GM12878 (cell line): ENCODE measurements around the gene LRRC15. TPM values are rescaled to one million over a fixed set of nuclear protein-coding genes. Genes with fewer than 3 reads are reported as not detected.

Experiments used
- ATAC-seq: fragments of 200-7000 bp; cut with Tn5 transposase; 3 replicates; pipeline ENCODE4 v1.9.1; 2020; ENCODE audit warnings: mild to moderate bottlenecking, moderate library complexity
- BruUV-seq: library from RNA; stranded (reverse); fragments of 400-500 nt; replicated peaks from 2 replicates; lab custom pipeline; 2021; lab: Mats Ljungman, UMichigan
- CTCF ChIA-PET: fragments of 300-600 bp; sonication (Branson Sonifier 250); formaldehyde crosslinking; extraction: SDS; loops from one replicate; lab custom pipeline; 2021; ENCODE audit warnings: inconsistent platforms; lab: Yijun Ruan, JAX
- POLR2A ChIA-PET: fragments of 350-600 bp; formaldehyde crosslinking; extraction: SDS; loops from one replicate; lab custom pipeline; 2021; ENCODE audit warnings: inconsistent platforms; lab: Charles Lee
- RAD21 ChIA-PET: fragments of 300-600 bp; sonication (Branson Sonifier 250); formaldehyde crosslinking; loops from one replicate; lab custom pipeline; 2023; ENCODE audit warnings: antibody characterized with exemption; ENCODE audit not compliant: unreplicated experiment; lab: Charles Lee
- SMC1A ChIA-PET: fragments of 300-600 bp; sonication (Branson Sonifier 250); formaldehyde crosslinking; loops from one replicate; lab custom pipeline; 2023; ENCODE audit not compliant: unreplicated experiment, uncharacterized antibody; lab: Charles Lee
- DNase-seq: peaks from one replicate; pipeline ENCODE4 v3.0.0-alpha.2; 2011; ENCODE audit warnings: low read depth, low spot score
- FAIRE-seq: peaks from 3 replicates; lab custom pipeline; 2011; peaks lifted over from hg19 to GRCh38; lab: Jason Lieb, UNC
- H2AFZ ChIP-seq: 2 replicates; pipeline ENCODE4 v1.6.0; 2011; ENCODE audit warnings: low read depth, low read length, control low read depth; ENCODE audit not compliant: control insufficient read depth
- H3K27ac ChIP-seq: 2 replicates; pipeline ENCODE4 v1.5.1; 2011; ENCODE audit warnings: control low read depth; ENCODE audit not compliant: control insufficient read depth, insufficient read depth
- H3K27me3 ChIP-seq, 2 experiments: replicated peaks in 1 of 2; 2 replicates each; pipeline versions ENCODE4 v1.6.0 to v1.6.1; 2011; ENCODE audit warnings: low read length in 1 of 2; ENCODE audit not compliant: control insufficient read depth in 2 of 2, insufficient read depth in 2 of 2
- H3K36me3 ChIP-seq, 2 experiments: 2 replicates each; pipeline ENCODE4 v1.5.1; 2011; ENCODE audit warnings: low read length in 1 of 2; ENCODE audit not compliant: control insufficient read depth in 2 of 2, insufficient read depth in 2 of 2
- H3K4me1 ChIP-seq: 2 replicates; pipeline ENCODE4 v1.6.1; 2011; ENCODE audit warnings: mild to moderate bottlenecking, low read length, moderate library complexity, mixed read lengths; ENCODE audit not compliant: control insufficient read depth, insufficient read depth
- H3K4me2 ChIP-seq: 2 replicates; pipeline ENCODE4 v1.6.0; 2011; ENCODE audit warnings: control low read depth; ENCODE audit not compliant: control insufficient read depth, insufficient read depth
- H3K4me3 ChIP-seq: fragments of 200-600 bp; sonication (generic); 2 replicates; pipeline ENCODE4 v1.5.1; 2016
- H3K79me2 ChIP-seq: 2 replicates; pipeline ENCODE4 v1.6.0; 2011; ENCODE audit warnings: low read length; ENCODE audit not compliant: control insufficient read depth, insufficient read depth
- H3K9ac ChIP-seq: 2 replicates; pipeline ENCODE4 v1.8.0; 2011; ENCODE audit warnings: low read length, control low read depth, mixed read lengths; ENCODE audit not compliant: control insufficient read depth, insufficient read depth
- H3K9me3 ChIP-seq: replicated peaks from 3 replicates; pipeline ENCODE4 v1.5.1; 2011; ENCODE audit warnings: mild to moderate bottlenecking, low read length; ENCODE audit not compliant: control insufficient read depth, insufficient read depth
- H4K20me1 ChIP-seq: 2 replicates; pipeline ENCODE4 v1.6.0; 2011; ENCODE audit not compliant: control insufficient read depth, insufficient read depth
- ASH2L ChIP-seq: fragments of 300-600, 200-600 bp; sonication (generic); IDR thresholded peaks from 2 replicates; pipeline ENCODE4 v1.6.1; 2017; ENCODE audit warnings: low read depth, mild to moderate bottlenecking, borderline replicate concordance
- BHLHE40 ChIP-seq, 2 experiments: fragments of 450-650 bp in 1 of 2; IDR thresholded peaks; 2 replicates each; pipeline ENCODE4 v1.6.1; 2011 to 2017; ENCODE audit warnings: low read depth in 2 of 2, borderline replicate concordance in 1 of 2, improper control_type of control experiment in 1 of 2, low read length in 1 of 2, mild to moderate bottlenecking in 1 of 2
- CBX3 ChIP-seq: fragments of 200-600 bp; sonication (generic); IDR thresholded peaks from 2 replicates; pipeline ENCODE4 v1.6.1; 2016; ENCODE audit warnings: low read depth, borderline replicate concordance
- CBX5 ChIP-seq: sonication (generic); IDR thresholded peaks from 2 replicates; pipeline ENCODE4 v1.6.1; 2016; ENCODE audit warnings: low read depth, moderate library complexity, mild to moderate bottlenecking, inconsistent platforms
- E2F4 ChIP-seq: IDR thresholded peaks from 2 replicates; pipeline ENCODE4 v1.6.1; 2012; ENCODE audit warnings: low read depth, low read length, improper control_type of control experiment
- E4F1 ChIP-seq: fragments of 450-650 bp; IDR thresholded peaks from 2 replicates; pipeline ENCODE4 v1.6.1; 2018; ENCODE audit warnings: borderline replicate concordance, mild to moderate bottlenecking; ENCODE audit not compliant: partially characterized antibody
- EGR1 ChIP-seq, 2 experiments: IDR thresholded peaks; 1 replicate in 1 of 2; 2 replicates in 1 of 2; pipeline ENCODE4 v1.6.1; 2011 to 2012; ENCODE audit warnings: low read depth in 2 of 2, low read length in 2 of 2, borderline replicate concordance in 1 of 2, mild to moderate bottlenecking in 1 of 2, moderate library complexity in 1 of 2
- FOXM1 ChIP-seq: IDR thresholded peaks from 2 replicates; pipeline ENCODE4 v1.6.1; 2012; ENCODE audit warnings: low read depth, mild to moderate bottlenecking, inconsistent platforms, low read length, moderate library complexity
- IKZF1 ChIP-seq: fragments of 450-650 bp; conservative IDR thresholded peaks from 2 replicates; pipeline ENCODE4 v1.6.1; 2017; ENCODE audit warnings: antibody characterized with exemption, mild to moderate bottlenecking
- JUND ChIP-seq: IDR thresholded peaks from 2 replicates; pipeline ENCODE4 v1.6.1; 2012; ENCODE audit warnings: low read depth, mild to moderate bottlenecking, low read length, improper control_type of control experiment, moderate library complexity
- KLF5 ChIP-seq: fragments of 450-650 bp; IDR thresholded peaks from 2 replicates; pipeline ENCODE4 v1.6.1; 2014; ENCODE audit warnings: mild to moderate bottlenecking; ENCODE audit not compliant: partially characterized antibody
- MEF2A ChIP-seq: IDR thresholded peaks from 2 replicates; pipeline ENCODE4 v1.6.1; 2011; ENCODE audit warnings: low read depth, mild to moderate bottlenecking, low read length, moderate library complexity; ENCODE audit not compliant: insufficient read depth
- POU2F2 ChIP-seq: IDR thresholded peaks from 3 replicates; pipeline ENCODE4 v1.6.1; 2011; ENCODE audit warnings: low read depth, mild to moderate bottlenecking, low read length, borderline replicate concordance
- RAD51 ChIP-seq: fragments of 450-650 bp; IDR thresholded peaks from 2 replicates; pipeline ENCODE4 v1.6.1; 2016; ENCODE audit warnings: moderate library complexity, mild to moderate bottlenecking, inconsistent platforms
- RUNX3 ChIP-seq: IDR thresholded peaks from 2 replicates; pipeline ENCODE4 v1.6.1; 2012; ENCODE audit warnings: low read length, inconsistent platforms
- SIN3A ChIP-seq: IDR thresholded peaks from 2 replicates; pipeline ENCODE4 v1.6.1; 2012; ENCODE audit warnings: low read depth, low read length, improper control_type of control experiment
- WRNIP1 ChIP-seq: IDR thresholded peaks from 2 replicates; pipeline ENCODE4 v1.6.1; 2011; ENCODE audit warnings: low read depth, low read length, improper control_type of control experiment, borderline replicate concordance
- YBX1 ChIP-seq: fragments of 450-650 bp; IDR thresholded peaks from 2 replicates; pipeline ENCODE4 v1.6.1; 2016; ENCODE audit warnings: antibody characterized with exemption
- ZNF274 ChIP-seq: IDR thresholded peaks from one replicate; pipeline ENCODE4 v1.8.0; 2011; ENCODE audit not compliant: insufficient read length, insufficient read depth
- WGBS: methylation state at CpG from one replicate; pipeline ENCODE4 v1.1.6; 2016; ENCODE audit warnings: low lambda C conversion rate; ENCODE audit not compliant: insufficient replicate concordance, insufficient coverage; ENCODE audit errors: missing lambda C conversion rate; 5-methylcytosine and 5-hydroxymethylcytosine counted together
- in situ Hi-C: fragments of 300-500 bp; cut with MboI; formaldehyde crosslinking; loops from 9 replicates; pipeline ENCODE4 v1.14.3; 2018; ENCODE audit warnings: mixed read lengths
- intact Hi-C: fragments of 100-400 bp; cut with micrococcal nuclease; formaldehyde crosslinking; loops from one replicate; pipeline ENCODE4 v1.14.2; 2022; ENCODE audit not compliant: unreplicated experiment
- polyA plus RNA-seq, 11 experiments: library from polyadenylated mRNA; depleted of rRNA in 4 of 11; unstranded in 6 of 11; stranded (reverse) in 5 of 11; fragments of >200 nt; fragmentation: Nextera tagmentation in 4 of 11; fragmentation: Illumina TruSeq in 1 of 11; extraction: Ambion mirVana in 4 of 11; extraction: Trizol in 1 of 11; gene quantifications; 1 replicate in 1 of 11; 2 replicates in 10 of 11; pipeline versions ENCODE4 v1.2.1 to v1.2.3, GENCODE V29; 2011 to 2016; ENCODE audit warnings: inconsistent platforms in 2 of 11, missing spikeins in 2 of 11, low read depth in 1 of 11
- total RNA-seq, 4 experiments: library from RNA; depleted of rRNA in 3 of 4; stranded (reverse); fragments of >200 nt in 3 of 4; fragmentation: Illumina TruSeq in 1 of 4; extraction: Trizol in 1 of 4; gene quantifications; 2 replicates each; pipeline versions ENCODE4 v1.2.1 to v1.2.3, GENCODE V29; 2013 to 2021

Gene LRRC15
- total and polyA plus RNA-seq, 10 of the 15 experiments (the other 5 are each of a cell fraction or from before 2014, with no cell fraction given) = not detected

- no peak for TF ChIP-seq KLF5
- TF ChIP-seq CBX5 = no peak
These were observed 30.2 kb downstream of the LRRC15 start (continued) for GRCh38 chr3:194339356-194339755.

GRCh38 chr3:194337965-194338753 is 31.4 kb downstream of the LRRC15 start:
- ChIA-PET CTCF (interaction anchor here (0.9 to 1.8 kb wide), 2 partner anchors 66 to 334 kb away, joined by 3 to 6 read pairs; partner anchors contain the start of gene LSG1), RAD21 (no interaction called here), POLR2A (no interaction called here), SMC1A (interaction anchor here (0.6 to 1.5 kb wide), 3 partner anchors 69 to 1930 kb away, joined by 3 read pairs; no protein-coding TSS in a partner anchor)
- H2AFZ ChIP-seq = no peak overlapping the region
- no peak for DNase-seq
- in situ Hi-C loops = loop anchor here (5.0 to 10.0 kb wide), 2 partner anchors 69 to 917 kb away; no protein-coding TSS in a partner anchor
- WGBS = 39% methylated on average over 11 of the region's 13 CpGs
- H3K27ac ChIP-seq = no peak overlapping the region
- H3K9me3 ChIP-seq = no peaks in the 10 kb centered on the region
- H3K4me2 ChIP-seq = no peak overlapping the region
- H3K4me1 ChIP-seq = no peaks in the 10 kb centered on the region
- no TSS peak for BruUV-seq
- ATAC-seq = no peak
- no peak overlapping the region for H3K4me3 ChIP-seq
- H3K9ac ChIP-seq = no peak overlapping the region
- no peaks in the 10 kb centered on the region for H3K36me3 ChIP-seq
- no peaks in the 10 kb centered on the region for H3K79me2 ChIP-seq
- intact Hi-C loops = loop anchor here (10.0 kb wide), 1 partner anchor 927 kb away; no protein-coding TSS in a partner anchor
- H4K20me1 ChIP-seq = no peaks in the 10 kb centered on the region; the same call in 1 of the 2 replicates
- no peak for FAIRE-seq
- peaks cover 0 to 4% of the 10 kb centered on the region in 2 experiments; a peak in 3 of 4 replicates for H3K27me3 ChIP-seq
- TF ChIP-seq ZNF274 (no peak), IKZF1 (no peak), ASH2L (no peak), E4F1 (no peak), BHLHE40 (IDR thresholded peaks at IDR 0.05; ENCODE audit: borderline replicate concordance in 1 of 2, low read depth in 2 of 2, low read length in 1 of 2) (no peak), MEF2A (no peak), RAD51 (no peak), SIN3A (no peak), CBX3 (no peak), E2F4 (no peak), POU2F2 (no peak), JUND (no peak), WRNIP1 (no peak), YBX1 (no peak), FOXM1 (no peak), RUNX3 (no peak), EGR1 (IDR thresholded peaks at IDR 0.05; ENCODE audit: borderline replicate concordance in 1 of 2, low read depth in 2 of 2, low read length in 2 of 2) (no peak)
